GM18870 (cell line): Measurements from ENCODE around the gene CNOT4.

Experiments used
- ATAC-seq: cut with Tn5 transposase; IDR thresholded peaks from one replicate; pipeline ENCODE4 v1.9.1; 2021; ENCODE audit warnings: moderate library complexity; ENCODE audit not compliant: unreplicated experiment

CNOT4 gene

GRCh38 chr7:135509839-135510591 lies at the start of gene CNOT4:
TSS of gene CNOT4 (minus strand) at chr7:135510102. CDS start at chr7:135438331, 71,771 bp downstream.
- ATAC-seq, result peak; percentile 86

GRCh38 chr7:135558881-135559280 lies 49.0 kb upstream of the CNOT4 start:
- ATAC-seq, result no peak

- ATAC-seq, result peak; percentile 64
Observed at GRCh38 chr7:135558337-135558767, 48.5 kb upstream of the CNOT4 start.

- ATAC-seq, result peak; percentile 68
Observed at GRCh38 chr7:135557455-135558336, 47.8 kb upstream of the CNOT4 start, which contains the start of gene NUP205. TSS of gene NUP205 (plus strand) at chr7:135557917. CDS start at chr7:135557945, 28 bp downstream.

GRCh38 chr7:135553346-135553745 lies 43.4 kb upstream of the CNOT4 start:
- no peak for ATAC-seq

GRCh38 chr7:135552148-135552547 lies 42.2 kb upstream of the CNOT4 start:
- ATAC-seq, result no peak

- no peak for ATAC-seq
Observed at GRCh38 chr7:135550196-135550595, 40.3 kb upstream of the CNOT4 start.

GRCh38 chr7:135541029-135541428 lies 31.1 kb upstream of the CNOT4 start:
- no peak for ATAC-seq

- no peak for ATAC-seq
Observed at GRCh38 chr7:135539629-135540028, 29.7 kb upstream of the CNOT4 start.

GRCh38 chr7:135538376-135538775 lies 28.5 kb upstream of the CNOT4 start:
- ATAC-seq, result no peak

GRCh38 chr7:135537905-135538304 lies 28.0 kb upstream of the CNOT4 start:
- ATAC-seq, result no peak

- ATAC-seq, result no peak
Observed at GRCh38 chr7:135537453-135537852, 27.6 kb upstream of the CNOT4 start.

GRCh38 chr7:135536150-135536549 lies 26.2 kb upstream of the CNOT4 start:
- no peak for ATAC-seq

GRCh38 chr7:135527025-135527424 lies 17.1 kb upstream of the CNOT4 start:
- ATAC-seq, result no peak

GRCh38 chr7:135525426-135525825 lies 15.5 kb upstream of the CNOT4 start:
- ATAC-seq, result no peak

- no peak for ATAC-seq
Observed at GRCh38 chr7:135523146-135523545, 13.2 kb upstream of the CNOT4 start.

- no peak for ATAC-seq
Observed at GRCh38 chr7:135522509-135522908, 12.6 kb upstream of the CNOT4 start.

GRCh38 chr7:135519871-135520270 lies 10.0 kb upstream of the CNOT4 start:
- no peak for ATAC-seq

GRCh38 chr7:135519233-135519688 lies 9.4 kb upstream of the CNOT4 start:
- no peak for ATAC-seq

- no peak for ATAC-seq
Observed at GRCh38 chr7:135518748-135519147, 8.8 kb upstream of the CNOT4 start.

GRCh38 chr7:135517060-135517459 lies 7.2 kb upstream of the CNOT4 start:
- no peak for ATAC-seq

GRCh38 chr7:135514856-135515255 lies 5.0 kb upstream of the CNOT4 start:
- ATAC-seq, result no peak
